Left hindlimb (tissue), 1 donor: ENCODE measurements around the gene EEPD1.

Experiments used
- DNase-seq: peaks from one replicate; pipeline ENCODE4 v3.0.0-alpha.2; 2018

Gene EEPD1

GRCh38 chr7:36263095-36263484 is 110.0 kb downstream of the EEPD1 start:
- DNase-seq, result no peak

GRCh38 chr7:36264123-36264801 is 111.2 kb downstream of the EEPD1 start:
- DNase-seq, result no peak

- DNase-seq, result no peak
Measured at GRCh38 chr7:36264913-36265516, 112.0 kb downstream of the EEPD1 start.

GRCh38 chr7:36265680-36266079 is 112.6 kb downstream of the EEPD1 start:
- no peak for DNase-seq

- DNase-seq, result no peak
Measured at GRCh38 chr7:36266190-36266589, 113.1 kb downstream of the EEPD1 start.

GRCh38 chr7:36266683-36267082 is 113.6 kb downstream of the EEPD1 start:
- DNase-seq, result no peak

GRCh38 chr7:36272211-36272566 is 119.1 kb downstream of the EEPD1 start:
- no peak for DNase-seq

- DNase-seq, result no peak
Measured at GRCh38 chr7:36272567-36273269, 119.7 kb downstream of the EEPD1 start.

- DNase-seq, result no peak
Measured at GRCh38 chr7:36273836-36274235, 120.8 kb downstream of the EEPD1 start.

GRCh38 chr7:36275735-36276284 is 122.8 kb downstream of the EEPD1 start:
- no peak for DNase-seq

- no peak for DNase-seq
Measured at GRCh38 chr7:36276428-36277248, 123.6 kb downstream of the EEPD1 start.

GRCh38 chr7:36277249-36277542 is 124.1 kb downstream of the EEPD1 start:
- no peak for DNase-seq

- DNase-seq, result no peak
Measured at GRCh38 chr7:36278069-36278619, 125.1 kb downstream of the EEPD1 start.

GRCh38 chr7:36278620-36279172 is 125.6 kb downstream of the EEPD1 start:
- peak; percentile 88 for DNase-seq

- DNase-seq, result no peak
Measured at GRCh38 chr7:36279200-36279925, 126.3 kb downstream of the EEPD1 start.

- no peak for DNase-seq
Measured at GRCh38 chr7:36279926-36280315, 126.9 kb downstream of the EEPD1 start.

GRCh38 chr7:36280840-36281812 is 128.1 kb downstream of the EEPD1 start:
- peak; percentile 56 for DNase-seq

- no peak for DNase-seq
Measured at GRCh38 chr7:36281945-36282717, 129.1 kb downstream of the EEPD1 start.

GRCh38 chr7:36283181-36283580 is 130.1 kb downstream of the EEPD1 start:
- no peak for DNase-seq

GRCh38 chr7:36283711-36284130 is 130.7 kb downstream of the EEPD1 start:
- DNase-seq, result no peak
